NCI-H1417 (cell line): ENCODE data around the gene CTSE.
"Not testable (repeated sequence)": the region's sequence is repeated elsewhere in the genome, so short reads cannot be mapped to it uniquely, and the experiment has no call there.

ENCODE experiments used
- DNase-seq, 3 experiments: peaks; one replicate each; lab custom pipeline; 2025; lab: John Stamatoyannopoulos, UW

CTSE gene

GRCh38 chr1:206023695-206024094, at the start of gene CTSE:
TSS of gene CTSE (minus strand) at chr1:206023895. CDS start at chr1:206023791, 104 bp downstream.
- DNase-seq = no peak

- DNase-seq = no peak
Measured at GRCh38 chr1:206070627-206071304, 47.1 kb upstream of the CTSE start.

- DNase-seq = no peak
Measured at GRCh38 chr1:206068314-206068713, 44.6 kb upstream of the CTSE start.

GRCh38 chr1:206067486-206068227, 44.0 kb upstream of the CTSE start:
- DNase-seq = no peak

GRCh38 chr1:206066479-206067171, 42.9 kb upstream of the CTSE start:
- no peak for DNase-seq

- no peak for DNase-seq
Measured at GRCh38 chr1:206065547-206066145, 42.0 kb upstream of the CTSE start.

- DNase-seq = not testable (repeated sequence)
Measured at GRCh38 chr1:206064501-206064900, 40.8 kb upstream of the CTSE start.

GRCh38 chr1:206064001-206064400, 40.3 kb upstream of the CTSE start:
- not testable (repeated sequence) for DNase-seq

- no peak for DNase-seq
Measured at GRCh38 chr1:206062464-206062863, 38.8 kb upstream of the CTSE start.

GRCh38 chr1:206060844-206061243, 37.1 kb upstream of the CTSE start:
- no peak for DNase-seq

- no peak for DNase-seq
Measured at GRCh38 chr1:206059355-206059915, 35.7 kb upstream of the CTSE start.

- DNase-seq = no peak
Measured at GRCh38 chr1:206058927-206059292, 35.2 kb upstream of the CTSE start.

- DNase-seq = not testable (repeated sequence)
Measured at GRCh38 chr1:206058289-206058926, 34.7 kb upstream of the CTSE start.

GRCh38 chr1:206055639-206056323, 32.1 kb upstream of the CTSE start:
- not testable (repeated sequence) for DNase-seq

- not testable (repeated sequence) for DNase-seq
Measured at GRCh38 chr1:206055069-206055625, 31.5 kb upstream of the CTSE start.

GRCh38 chr1:206053616-206054015, 29.9 kb upstream of the CTSE start:
- not testable (repeated sequence) for DNase-seq

- DNase-seq = not testable (repeated sequence)
Measured at GRCh38 chr1:206052919-206053610, 29.4 kb upstream of the CTSE start, which contains the start of gene RHEX. TSS of gene RHEX (plus strand) at chr1:206053173. CDS start at chr1:206097829, 44,656 bp downstream.

- DNase-seq = not testable (repeated sequence)
Measured at GRCh38 chr1:206052231-206052865, 28.7 kb upstream of the CTSE start.

GRCh38 chr1:206050655-206051235, 27.1 kb upstream of the CTSE start:
- no peak for DNase-seq
